GM19099 (cell line): Measurements from ENCODE around the gene APOL4.

ENCODE experiments used
- POLR2A ChIP-seq: IDR thresholded peaks from 3 replicates; pipeline ENCODE4 v1.6.1; 2011; ENCODE audit warnings: low read depth; ENCODE audit not compliant: insufficient read length; ENCODE audit errors: extremely low read depth

APOL4 gene

GRCh38 chr22:36218648-36219193, 17.1 kb upstream of the APOL4 start:
- TF ChIP-seq POLR2A: no peak

GRCh38 chr22:36215981-36216380, 14.4 kb upstream of the APOL4 start:
- TF ChIP-seq POLR2A: no peak

GRCh38 chr22:36213586-36213985, 12.0 kb upstream of the APOL4 start:
- TF ChIP-seq POLR2A: no peak

GRCh38 chr22:36212901-36213300, 11.3 kb upstream of the APOL4 start:
- TF ChIP-seq POLR2A: no peak

- TF ChIP-seq POLR2A: no peak
Observed at GRCh38 chr22:36211237-36211861, 9.7 kb upstream of the APOL4 start.

- no peak for TF ChIP-seq POLR2A
Observed at GRCh38 chr22:36210224-36210623, 8.6 kb upstream of the APOL4 start.

GRCh38 chr22:36208914-36209313, 7.3 kb upstream of the APOL4 start:
- TF ChIP-seq POLR2A: no peak

- TF ChIP-seq POLR2A: no peak
Observed at GRCh38 chr22:36208162-36208765, 6.7 kb upstream of the APOL4 start.

GRCh38 chr22:36206255-36206654, 4.6 kb upstream of the APOL4 start:
- no peak for TF ChIP-seq POLR2A

GRCh38 chr22:36204632-36205015, 3.0 kb upstream of the APOL4 start:
- no peak for TF ChIP-seq POLR2A

GRCh38 chr22:36204001-36204631, 2.5 kb upstream of the APOL4 start:
- TF ChIP-seq POLR2A: no peak

- TF ChIP-seq POLR2A: no peak
Observed at GRCh38 chr22:36199001-36199551, 2.5 kb downstream of the APOL4 start.

GRCh38 chr22:36198536-36198935, 3.1 kb downstream of the APOL4 start:
- no peak for TF ChIP-seq POLR2A

- no peak for TF ChIP-seq POLR2A
Observed at GRCh38 chr22:36197514-36198146, 4.0 kb downstream of the APOL4 start.

GRCh38 chr22:36197065-36197440, 4.6 kb downstream of the APOL4 start:
- no peak for TF ChIP-seq POLR2A
